Ovary (tissue), 9 donors: ENCODE results near the gene AFTPH. TPM values are rescaled to one million over a fixed set of nuclear protein-coding genes. Genes with fewer than 3 reads are reported as not detected.

Experiments
- DNase-seq, 5 donors: peaks; one replicate each; pipeline ENCODE4 v3.0.0-alpha.2; 2019 to 2020
- H3K27ac ChIP-seq, 2 donors: fragments of 200-600 bp; one replicate each; pipeline versions ENCODE4 v1.5.1 to v1.8.0; 2019 to 2022
- H3K27me3 ChIP-seq: fragments of 200-600 bp; one replicate; pipeline ENCODE4 v1.8.0; 2022
- H3K36me3 ChIP-seq: fragments of 200-600 bp; sonication (generic); one replicate; pipeline ENCODE4 v1.5.1; 2019
- H3K4me1 ChIP-seq: one replicate; pipeline ENCODE4 v1.8.1; 2013; ENCODE audit warnings: mild to moderate bottlenecking, moderate library complexity; ENCODE audit not compliant: insufficient read depth
- H3K4me3 ChIP-seq: fragments of 200-600 bp; sonication (generic); one replicate; pipeline ENCODE4 v1.5.1; 2017
- H3K9me3 ChIP-seq, 2 donors: fragments of 200-600 bp in 1 of 2; sonication (generic) in 1 of 2; one replicate each; pipeline versions ENCODE4 v1.5.1 to v1.8.1; 2013 to 2019; ENCODE audit warnings: mild to moderate bottlenecking in 1 of 2, moderate library complexity in 1 of 2
- EP300 ChIP-seq: sonication (generic); formaldehyde crosslinking; IDR thresholded peaks from one replicate; pipeline ENCODE4 v1.6.1; 2017; ENCODE audit warnings: antibody characterized with exemption
- POLR2A ChIP-seq: fragments of 450-650 bp; IDR thresholded peaks from one replicate; pipeline ENCODE4 v1.6.1; 2017; ENCODE audit warnings: antibody characterized with exemption, mild to moderate bottlenecking, moderate library complexity
- WGBS, 3 donors: extraction: QIAGEN DNeasy Blood & Tissue Kit in 1 of 3; methylation state at CpG; one replicate each; pipeline versions ENCODE4 v1.1.5 to v1.1.7; 2013 to 2017; 5-methylcytosine and 5-hydroxymethylcytosine counted together
- intact Hi-C, 4 donors: fragments of 100-400 bp; cut with DNase I; formaldehyde crosslinking; loops; one replicate each; pipeline versions ENCODE4 v1.11.0 to v1.15.1; 2022 to 2023
- polyA plus RNA-seq, 2 donors: library from polyadenylated mRNA; stranded (reverse); fragments of 200-250 nt in 1 of 2; fragments of 350-450 nt in 1 of 2; fragmentation: Illumina TruSeq in 1 of 2; extraction: RNeasy Lipid Tissue Mini Kit (QIAGEN cat#74804) in 1 of 2; gene quantifications; one replicate each; pipeline ENCODE4 v1.2.3, GENCODE V29; 2013 to 2014
- total RNA-seq, 7 donors: library from RNA; depleted of rRNA in 2 of 7; stranded (reverse); fragments of >200 nt in 2 of 7; fragmentation: NEBNext Ultra II Directional in 3 of 7; extraction: Animal tissue kit (Norgen Biotek cat#: 25700) in 3 of 7; gene quantifications; one replicate each; pipeline versions ENCODE4 v1.1.0 to v1.2.4, GENCODE V29; 2016 to 2023
- TF ChIP-seq, protein P1 (sequence below), 3 donors: fragments of 450-650 bp in 2 of 3; fragments of 200-600 bp in 1 of 3; IDR thresholded peaks; one replicate each; pipeline versions ENCODE4 v1.5.1 to v1.8.0; 2016 to 2022; ENCODE audit warnings: antibody characterized with exemption in 3 of 3, mild to moderate bottlenecking in 1 of 3
- donor health status: DM: no; HTN: no; CAD: no; lungs with moderate emphysema.
- donor health status: DM: no; HTN: no; CAD: no.
- donor health status: Bipolar disorder and iron deficiency.
- donor health status: DM: yes; HTN: yes; CAD: no.
- donor health status: DM: no; HTN: no; CAD: no.
- donor health status: DM: yes; HTN: yes; CAD: no.

Gene AFTPH
- total and polyA plus RNA-seq, 9 donors, result 18.5 to 33.8 (median 27.6) TPM

DNA sequence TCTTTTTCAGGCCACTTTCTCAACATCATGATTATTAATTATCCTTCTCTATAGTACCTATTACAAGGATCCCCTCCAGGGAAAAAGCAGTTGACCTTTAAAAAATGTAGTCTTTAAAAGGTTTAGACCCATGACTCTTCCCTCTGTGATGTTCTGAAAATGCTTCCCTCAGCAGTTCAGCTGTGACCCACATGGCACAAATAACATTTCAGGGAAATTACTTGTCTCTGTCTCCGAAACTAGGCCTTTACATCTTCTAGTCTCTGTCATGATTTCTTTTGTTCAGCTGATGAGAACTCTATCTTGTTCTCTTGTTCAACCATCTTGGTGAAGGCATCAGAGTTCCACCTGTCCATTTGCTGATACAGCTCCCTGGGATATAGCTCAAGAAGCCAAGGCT is 41.9 kb upstream of the AFTPH start:
- Histone ChIP-seq H3K27ac (no peak overlapping the region), H3K27me3 (no peaks in the 10 kb centered on the region), H3K4me3 (no peak overlapping the region), H3K4me1 (peaks cover 3% of the 10 kb centered on the region), H3K9me3 (no peaks in the 10 kb centered on the region), H3K36me3 (no peaks in the 10 kb centered on the region)
- intact Hi-C loops, result loop anchor here in 2 of 4 donors (5.0 to 10.0 kb wide), 3 partner anchors 147 to 427 kb away; no protein-coding TSS in a partner anchor
- TF ChIP-seq, protein P1, sequence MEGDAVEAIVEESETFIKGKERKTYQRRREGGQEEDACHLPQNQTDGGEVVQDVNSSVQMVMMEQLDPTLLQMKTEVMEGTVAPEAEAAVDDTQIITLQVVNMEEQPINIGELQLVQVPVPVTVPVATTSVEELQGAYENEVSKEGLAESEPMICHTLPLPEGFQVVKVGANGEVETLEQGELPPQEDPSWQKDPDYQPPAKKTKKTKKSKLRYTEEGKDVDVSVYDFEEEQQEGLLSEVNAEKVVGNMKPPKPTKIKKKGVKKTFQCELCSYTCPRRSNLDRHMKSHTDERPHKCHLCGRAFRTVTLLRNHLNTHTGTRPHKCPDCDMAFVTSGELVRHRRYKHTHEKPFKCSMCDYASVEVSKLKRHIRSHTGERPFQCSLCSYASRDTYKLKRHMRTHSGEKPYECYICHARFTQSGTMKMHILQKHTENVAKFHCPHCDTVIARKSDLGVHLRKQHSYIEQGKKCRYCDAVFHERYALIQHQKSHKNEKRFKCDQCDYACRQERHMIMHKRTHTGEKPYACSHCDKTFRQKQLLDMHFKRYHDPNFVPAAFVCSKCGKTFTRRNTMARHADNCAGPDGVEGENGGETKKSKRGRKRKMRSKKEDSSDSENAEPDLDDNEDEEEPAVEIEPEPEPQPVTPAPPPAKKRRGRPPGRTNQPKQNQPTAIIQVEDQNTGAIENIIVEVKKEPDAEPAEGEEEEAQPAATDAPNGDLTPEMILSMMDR (IDR thresholded peaks at IDR 0.05), result no peak
- TF ChIP-seq POLR2A (no peak), EP300 (no peak)
- no peak for DNase-seq
- 86 to 97% (median 89%) methylated on average over 1 of the region's 1 CpG for WGBS, 3 donors

DNA sequence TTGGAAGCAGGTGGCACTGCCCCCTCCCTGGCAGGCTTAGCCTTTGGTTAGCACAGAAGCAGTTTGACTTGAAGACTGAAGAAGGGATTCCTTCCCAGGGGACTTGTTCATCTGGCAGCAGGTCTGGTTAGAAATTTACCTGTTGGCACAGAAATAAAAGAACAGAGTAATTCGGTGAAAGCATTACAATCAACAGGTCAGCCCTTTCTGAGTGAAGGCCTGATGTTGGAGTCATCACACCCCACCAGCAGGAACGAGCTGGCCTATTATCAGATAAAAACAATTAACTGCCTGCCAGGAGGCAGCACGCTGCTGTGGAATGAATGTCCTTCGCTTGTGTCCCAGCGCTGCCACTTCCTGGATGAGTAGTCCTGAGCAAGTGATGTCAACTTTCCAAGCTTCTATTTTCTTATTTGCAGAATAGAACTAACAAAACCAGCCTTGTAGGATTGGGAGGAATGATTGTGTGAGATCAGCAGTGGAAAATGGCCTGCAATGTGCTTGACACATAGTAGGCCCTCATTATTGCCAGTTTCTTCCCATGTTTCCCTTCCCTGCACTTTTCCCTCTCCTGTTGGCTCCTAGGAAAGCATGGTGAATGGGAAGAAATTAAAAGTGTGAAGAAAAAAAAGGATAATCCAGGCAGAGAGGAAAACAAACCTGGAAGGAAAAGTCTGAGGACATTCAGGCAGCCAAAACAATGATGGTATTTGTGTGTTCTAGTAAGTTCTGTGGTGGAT is 41.2 kb upstream of the AFTPH start:
- Histone ChIP-seq H3K27me3 (no peaks in the 10 kb centered on the region), H3K4me3 (no peak overlapping the region), H3K4me1 (peaks cover 2% of the 10 kb centered on the region), H3K36me3 (no peaks in the 10 kb centered on the region), H3K9me3 (no peaks in the 10 kb centered on the region), H3K27ac (no peak overlapping the region)
- TF ChIP-seq, protein P1 (IDR thresholded peaks at IDR 0.05), result no peak
- TF ChIP-seq EP300 (no peak), POLR2A (no peak)
- intact Hi-C loops, result loop anchor here in 2 of 4 donors (5.0 to 10.0 kb wide), 3 partner anchors 148 to 428 kb away; no protein-coding TSS in a partner anchor
- no peak for DNase-seq
- WGBS, 3 donors, result 61 to 73% (median 65%) methylated on average over 5 of the region's 5 CpGs

DNA sequence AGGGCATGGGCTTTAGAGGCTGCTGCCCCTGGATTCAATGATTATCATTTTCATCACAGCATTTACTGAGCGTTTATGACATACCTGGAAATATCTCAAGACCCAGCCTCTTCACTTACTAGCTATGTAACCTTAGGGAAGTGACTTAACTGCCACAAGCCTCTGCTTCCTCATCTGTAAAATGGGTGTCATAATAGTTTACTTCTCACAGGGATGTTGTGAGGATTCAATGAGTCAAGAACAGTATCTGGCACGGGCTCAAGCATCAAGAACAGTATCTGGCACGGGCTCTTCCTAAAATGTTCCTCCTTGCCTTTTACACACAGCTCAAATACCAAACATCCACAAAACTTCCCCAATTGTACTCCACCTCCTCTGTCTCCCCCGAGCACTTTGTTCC is 38.8 kb upstream of the AFTPH start:
- no peak overlapping the region for H3K4me3 ChIP-seq
- 40 to 45% (median 41%) methylated on average over 4 of the region's 4 CpGs for WGBS, 3 donors
- intact Hi-C loops, result loop anchor here in 2 of 4 donors (10.0 kb wide), 2 partner anchors 151 to 431 kb away; no protein-coding TSS in a partner anchor

DNA sequence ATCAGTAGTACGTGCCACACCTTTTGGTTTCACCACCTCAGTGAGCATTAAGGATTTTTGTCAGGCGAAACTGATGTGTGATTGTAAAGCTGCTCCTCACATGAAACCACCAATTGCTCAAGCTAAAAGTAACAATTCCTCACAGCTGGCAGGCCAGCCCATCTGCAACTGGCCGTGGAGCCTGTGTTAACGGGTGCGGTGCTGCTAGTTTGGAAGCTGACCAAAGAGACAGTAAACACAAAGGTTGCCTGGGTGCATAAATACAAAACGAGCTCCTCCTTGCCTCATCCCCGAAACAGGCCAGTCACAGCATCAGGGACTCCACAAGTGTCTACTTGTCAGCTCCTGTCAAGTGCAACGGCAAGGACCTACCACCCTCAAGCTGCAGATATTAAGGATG is 38.2 kb upstream of the AFTPH start:
- Histone ChIP-seq H3K36me3 (no peaks in the 10 kb centered on the region), H3K4me1 (no peaks in the 10 kb centered on the region), H3K27ac (no peak overlapping the region), H3K27me3 (no peaks in the 10 kb centered on the region), H3K4me3 (no peak overlapping the region), H3K9me3 (no peaks in the 10 kb centered on the region)
- no peak for DNase-seq
- 36 to 47% (median 41%) methylated on average over 8 of the region's 8 CpGs for WGBS, 3 donors
- no peak for TF ChIP-seq POLR2A
- no peak for TF ChIP-seq EP300
- TF ChIP-seq, protein P1 (IDR thresholded peaks at IDR 0.05), result no peak
- intact Hi-C loops, result loop anchor here in 3 of 4 donors (2.0 to 10.0 kb wide), 3 partner anchors 151 to 431 kb away; no protein-coding TSS in a partner anchor

More for the DNA sequence above, 38.8 kb upstream of the AFTPH start:
- no peak overlapping the region for H3K27ac ChIP-seq
- no peak for DNase-seq
- H3K36me3 ChIP-seq, result no peaks in the 10 kb centered on the region
- no peaks in the 10 kb centered on the region for H3K9me3 ChIP-seq
- no peaks in the 10 kb centered on the region for H3K4me1 ChIP-seq
- H3K27me3 ChIP-seq, result no peaks in the 10 kb centered on the region
- TF ChIP-seq EP300 (no peak), POLR2A (no peak)
- TF ChIP-seq, protein P1 (IDR thresholded peaks at IDR 0.05), result no peak
